Astrocyte (in vitro differentiated cells and primary cell): ENCODE results near the gene HHLA2.
A peak's percentile ranks its signal among the peaks of the same experiment; 100 is the strongest.

Source experiments
- EZH2 ChIP-seq: IDR thresholded peaks from 2 replicates; pipeline ENCODE4 v1.6.1; 2012; ENCODE audit warnings: mild to moderate bottlenecking, low read length, inconsistent platforms; ENCODE audit not compliant: insufficient read depth
- TF ChIP-seq, protein P1 (sequence below): IDR thresholded peaks from 2 replicates; pipeline ENCODE4 v1.5.1; 2011; ENCODE audit warnings: low read depth, mild to moderate bottlenecking, inconsistent platforms, low read length, moderate library complexity; ENCODE audit not compliant: insufficient read depth

DNA sequence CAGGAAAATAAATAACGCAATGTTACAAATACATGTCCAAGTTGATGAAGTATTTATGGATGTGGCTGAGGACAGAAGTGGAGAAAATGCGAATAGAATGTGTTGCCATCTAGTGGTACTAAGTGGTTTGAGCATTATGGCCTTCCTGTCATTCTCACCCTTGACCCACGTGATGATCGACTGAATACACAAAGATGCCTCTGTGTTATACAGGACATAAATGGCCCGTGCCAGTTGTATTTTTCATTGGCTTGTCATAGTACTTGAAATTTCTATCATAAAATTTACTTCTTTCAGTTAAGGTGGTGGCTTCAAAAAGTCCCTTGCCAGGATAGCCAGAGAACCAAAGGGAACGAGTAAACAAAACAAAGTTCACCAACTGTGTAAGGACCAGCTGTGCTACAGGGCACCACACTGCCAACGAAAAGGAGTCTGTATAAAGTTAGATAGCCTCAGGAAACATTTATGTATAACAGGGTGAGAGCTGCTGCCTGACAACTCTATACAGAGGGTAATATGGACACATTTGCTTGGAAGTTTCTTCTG, 110.4 kb downstream of the HHLA2 start:
- TF ChIP-seq, protein P1, sequence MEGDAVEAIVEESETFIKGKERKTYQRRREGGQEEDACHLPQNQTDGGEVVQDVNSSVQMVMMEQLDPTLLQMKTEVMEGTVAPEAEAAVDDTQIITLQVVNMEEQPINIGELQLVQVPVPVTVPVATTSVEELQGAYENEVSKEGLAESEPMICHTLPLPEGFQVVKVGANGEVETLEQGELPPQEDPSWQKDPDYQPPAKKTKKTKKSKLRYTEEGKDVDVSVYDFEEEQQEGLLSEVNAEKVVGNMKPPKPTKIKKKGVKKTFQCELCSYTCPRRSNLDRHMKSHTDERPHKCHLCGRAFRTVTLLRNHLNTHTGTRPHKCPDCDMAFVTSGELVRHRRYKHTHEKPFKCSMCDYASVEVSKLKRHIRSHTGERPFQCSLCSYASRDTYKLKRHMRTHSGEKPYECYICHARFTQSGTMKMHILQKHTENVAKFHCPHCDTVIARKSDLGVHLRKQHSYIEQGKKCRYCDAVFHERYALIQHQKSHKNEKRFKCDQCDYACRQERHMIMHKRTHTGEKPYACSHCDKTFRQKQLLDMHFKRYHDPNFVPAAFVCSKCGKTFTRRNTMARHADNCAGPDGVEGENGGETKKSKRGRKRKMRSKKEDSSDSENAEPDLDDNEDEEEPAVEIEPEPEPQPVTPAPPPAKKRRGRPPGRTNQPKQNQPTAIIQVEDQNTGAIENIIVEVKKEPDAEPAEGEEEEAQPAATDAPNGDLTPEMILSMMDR = peak; percentile 66
- TF ChIP-seq EZH2 = no peak
